GM12892 (cell line): ENCODE data around the gene NAP1L5.

Experiments used
- DNase-seq: peaks from one replicate; pipeline ENCODE4 v3.0.0; 2011; ENCODE audit not compliant: insufficient read length
- FAIRE-seq: peaks from 2 replicates; lab custom pipeline; 2011; peaks lifted over from hg19 to GRCh38; lab: Jason Lieb, UNC
- POLR2A ChIP-seq: IDR thresholded peaks from 2 replicates; pipeline ENCODE4 v1.6.1; 2011; ENCODE audit warnings: low read depth, low read length, control low read depth
- POLR2AphosphoS5 ChIP-seq: IDR thresholded peaks from 2 replicates; pipeline ENCODE4 v1.6.1; 2011; ENCODE audit warnings: low read depth, low read length, control low read depth
- TAF1 ChIP-seq: IDR thresholded peaks from 2 replicates; pipeline ENCODE4 v1.6.1; 2011; ENCODE audit warnings: low read depth, mild to moderate bottlenecking, control low read depth, low read length, borderline replicate concordance

The NAP1L5 gene

GRCh38 chr4:88655226-88655625 is 42.4 kb downstream of the NAP1L5 start:
- TF ChIP-seq POLR2AphosphoS5 (no peak), TAF1 (no peak), POLR2A (no peak)
- no peak for FAIRE-seq

GRCh38 chr4:88653371-88653946 is 44.2 kb downstream of the NAP1L5 start:
- FAIRE-seq (no peak), DNase-seq (no peak)
- TF ChIP-seq POLR2AphosphoS5, result no peak
- TF ChIP-seq TAF1, result no peak
- TF ChIP-seq POLR2A, result no peak

More at GRCh38 chr4:88655226-88655625, 42.4 kb downstream of the NAP1L5 start:
- DNase-seq, result no peak

GRCh38 chr4:88649716-88650115 is 47.9 kb downstream of the NAP1L5 start:
- DNase-seq (no peak), FAIRE-seq (no peak)
- TF ChIP-seq POLR2A, result no peak
- TF ChIP-seq TAF1, result no peak
- TF ChIP-seq POLR2AphosphoS5, result no peak

DNA sequence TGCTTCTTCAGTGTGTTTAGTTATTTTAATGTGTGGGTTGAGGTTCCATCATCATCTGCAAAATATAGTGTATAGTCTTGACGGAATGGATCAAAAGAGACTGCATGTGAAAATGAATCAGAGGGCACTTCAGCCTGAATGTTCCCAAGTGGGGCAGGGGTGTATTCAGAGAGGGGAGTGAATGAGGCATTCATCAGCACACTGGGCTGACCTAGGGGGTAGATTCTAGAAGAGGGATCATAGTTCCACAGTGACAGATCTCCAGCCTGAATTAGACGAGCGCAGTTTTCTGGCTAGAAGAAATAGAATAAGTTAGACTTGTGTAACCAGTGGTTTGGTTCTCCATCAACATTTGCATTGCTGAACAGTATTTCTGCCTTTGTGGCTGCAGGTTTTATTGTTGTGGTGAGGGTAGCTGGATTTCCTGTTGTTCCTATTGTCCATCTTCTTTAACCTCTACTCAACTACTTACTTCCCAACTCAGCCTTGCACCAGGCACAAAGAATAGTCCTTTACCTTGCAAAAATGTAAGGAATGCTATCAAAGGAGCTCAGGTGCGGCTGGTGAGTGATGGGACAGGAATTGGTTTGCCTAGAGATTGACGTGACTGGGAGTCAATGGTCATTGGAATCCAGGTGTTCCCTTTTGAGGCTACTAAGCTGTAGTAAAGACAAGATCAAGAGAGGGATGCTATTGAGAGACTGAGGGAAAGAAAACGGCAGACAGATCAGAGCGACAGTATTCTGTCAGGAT is 50.9 kb downstream of the NAP1L5 start:
- no peak for TF ChIP-seq TAF1
- DNase-seq (no peak), FAIRE-seq (no peak)

- no peak for FAIRE-seq
Observed at GRCh38 chr4:88645994-88646393, 51.6 kb downstream of the NAP1L5 start.

More at GRCh38 chr4:88645994-88646393, 51.6 kb downstream of the NAP1L5 start:
- TF ChIP-seq POLR2AphosphoS5 (no peak), TAF1 (no peak)
- no peak for DNase-seq
